Activated naive CD4-positive, alpha-beta T cell treated with anti-CD3 and anti-CD28 coated beads, Interleukin-2, amount 50 U/mL, for 24 hours (primary cell): Measurements from ENCODE around the gene ZMPSTE24.

ENCODE experiments used
- H3K27ac Mint-ChIP-seq: one replicate; pipeline ENCODE4 v1.8.0; 2021; ENCODE audit warnings: mild to moderate bottlenecking, mixed read lengths
- H3K27me3 Mint-ChIP-seq: one replicate; pipeline ENCODE4 v1.8.0; 2021; ENCODE audit warnings: mixed read lengths
- H3K36me3 Mint-ChIP-seq: one replicate; pipeline ENCODE4 v1.8.0; 2021; ENCODE audit warnings: mixed read lengths
- H3K4me1 Mint-ChIP-seq: one replicate; pipeline ENCODE4 v1.8.0; 2021; ENCODE audit warnings: mixed read lengths
- H3K4me3 Mint-ChIP-seq: one replicate; pipeline ENCODE4 v1.8.0; 2021; ENCODE audit warnings: mild to moderate bottlenecking, mixed read lengths
- H3K9me3 Mint-ChIP-seq: one replicate; pipeline ENCODE4 v1.8.0; 2021; ENCODE audit warnings: mixed read lengths

Gene ZMPSTE24

DNA sequence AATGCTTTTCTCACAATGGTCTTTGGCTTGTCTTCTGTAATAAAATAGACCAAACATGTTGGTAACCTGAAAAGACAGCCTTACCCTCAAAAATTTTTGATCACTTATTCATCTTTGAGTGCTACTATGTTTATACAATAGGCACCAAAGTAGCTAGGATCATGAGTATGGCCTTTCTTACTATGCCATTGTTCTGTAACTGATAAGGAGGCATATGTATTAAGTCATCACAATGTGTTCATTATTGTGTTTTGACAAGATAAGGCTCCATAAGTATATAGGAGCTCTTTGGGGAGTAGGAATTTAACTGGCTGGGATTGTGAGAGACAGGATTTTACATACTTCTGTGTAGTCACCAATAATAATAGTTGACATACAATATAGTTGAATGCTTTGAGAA lies 9.6 kb upstream of the ZMPSTE24 start:
- no peak overlapping the region for H3K27ac Mint-ChIP-seq
- no peaks in the 10 kb centered on the region for H3K9me3 Mint-ChIP-seq
- H3K36me3 Mint-ChIP-seq, result no peaks in the 10 kb centered on the region

DNA sequence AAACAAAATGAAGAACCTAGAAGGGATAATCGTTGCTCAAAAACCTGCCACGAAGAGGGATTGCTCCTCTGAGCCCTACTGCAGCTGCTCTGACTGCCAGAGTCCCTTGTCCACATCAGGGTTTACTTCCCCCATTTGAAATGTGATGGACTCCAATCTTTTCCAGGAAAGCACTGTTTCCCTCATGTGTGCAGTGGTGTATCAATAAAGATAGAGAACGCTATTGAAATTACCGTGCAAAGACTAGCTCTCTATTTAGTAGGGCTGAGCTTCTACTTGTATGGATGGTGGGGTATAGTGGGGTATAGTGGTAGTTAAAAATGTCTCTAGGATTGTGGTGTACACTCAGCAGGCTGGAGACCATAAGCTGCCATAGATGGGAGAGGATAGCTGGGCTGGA lies 6.6 kb upstream of the ZMPSTE24 start:
- no peak overlapping the region for H3K27ac Mint-ChIP-seq
- no peak overlapping the region for H3K4me3 Mint-ChIP-seq
- peaks cover 18% of the 10 kb centered on the region for H3K4me1 Mint-ChIP-seq
- H3K36me3 Mint-ChIP-seq, result no peaks in the 10 kb centered on the region
- no peaks in the 10 kb centered on the region for H3K27me3 Mint-ChIP-seq
- no peaks in the 10 kb centered on the region for H3K9me3 Mint-ChIP-seq

More for the DNA sequence above, 9.6 kb upstream of the ZMPSTE24 start:
- H3K4me3 Mint-ChIP-seq, result no peak overlapping the region
- H3K4me1 Mint-ChIP-seq, result no peaks in the 10 kb centered on the region
- no peaks in the 10 kb centered on the region for H3K27me3 Mint-ChIP-seq

DNA sequence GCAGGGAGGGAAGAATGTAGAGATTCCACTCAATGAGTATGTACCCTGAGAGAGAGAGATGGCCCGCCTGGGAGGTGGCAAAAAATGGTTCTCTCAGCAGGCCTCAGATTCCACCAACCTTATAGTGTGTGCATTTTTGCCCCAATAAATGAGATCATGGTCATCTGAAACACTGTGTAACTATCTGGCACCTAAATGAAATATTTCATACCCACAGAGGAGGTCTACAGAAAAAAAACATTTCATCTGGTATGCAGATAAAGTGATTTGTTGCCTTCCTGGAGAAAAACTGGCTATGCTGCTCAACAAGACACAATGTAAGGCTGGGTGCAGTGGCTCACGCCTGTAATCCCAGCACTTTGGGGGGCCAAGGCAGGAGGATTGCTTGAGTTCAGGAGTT lies 5.4 kb upstream of the ZMPSTE24 start:
- no peaks in the 10 kb centered on the region for H3K27me3 Mint-ChIP-seq
- no peak overlapping the region for H3K4me3 Mint-ChIP-seq
- peaks cover 24% of the 10 kb centered on the region for H3K4me1 Mint-ChIP-seq
- no peaks in the 10 kb centered on the region for H3K36me3 Mint-ChIP-seq
- no peak overlapping the region for H3K27ac Mint-ChIP-seq
- H3K9me3 Mint-ChIP-seq, result no peaks in the 10 kb centered on the region

DNA sequence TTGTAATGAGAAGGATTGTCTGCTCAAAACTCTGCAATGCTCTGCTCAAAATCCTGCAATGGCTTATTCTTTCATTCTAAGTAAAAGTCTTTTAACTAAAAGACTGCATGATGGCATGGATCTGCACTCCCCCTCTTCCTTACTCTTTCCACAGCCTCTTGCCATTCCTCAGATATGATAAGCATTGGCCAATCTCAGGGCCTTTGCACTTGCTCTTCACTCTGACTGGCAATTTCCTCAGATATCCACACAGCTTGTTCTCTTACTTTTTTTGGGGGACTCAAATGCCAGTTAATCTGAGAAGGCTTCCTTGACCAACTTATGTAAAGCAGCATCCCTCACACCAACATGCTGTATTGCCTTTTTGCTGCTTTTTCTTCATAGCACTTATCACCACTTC lies 2.8 kb upstream of the ZMPSTE24 start:
- no peaks in the 10 kb centered on the region for H3K27me3 Mint-ChIP-seq
- peaks cover 27% of the 10 kb centered on the region for H3K4me1 Mint-ChIP-seq
- peaks cover 2% of the 10 kb centered on the region for H3K36me3 Mint-ChIP-seq
- H3K4me3 Mint-ChIP-seq, result no peak overlapping the region
- no peaks in the 10 kb centered on the region for H3K9me3 Mint-ChIP-seq
- no peak overlapping the region for H3K27ac Mint-ChIP-seq

DNA sequence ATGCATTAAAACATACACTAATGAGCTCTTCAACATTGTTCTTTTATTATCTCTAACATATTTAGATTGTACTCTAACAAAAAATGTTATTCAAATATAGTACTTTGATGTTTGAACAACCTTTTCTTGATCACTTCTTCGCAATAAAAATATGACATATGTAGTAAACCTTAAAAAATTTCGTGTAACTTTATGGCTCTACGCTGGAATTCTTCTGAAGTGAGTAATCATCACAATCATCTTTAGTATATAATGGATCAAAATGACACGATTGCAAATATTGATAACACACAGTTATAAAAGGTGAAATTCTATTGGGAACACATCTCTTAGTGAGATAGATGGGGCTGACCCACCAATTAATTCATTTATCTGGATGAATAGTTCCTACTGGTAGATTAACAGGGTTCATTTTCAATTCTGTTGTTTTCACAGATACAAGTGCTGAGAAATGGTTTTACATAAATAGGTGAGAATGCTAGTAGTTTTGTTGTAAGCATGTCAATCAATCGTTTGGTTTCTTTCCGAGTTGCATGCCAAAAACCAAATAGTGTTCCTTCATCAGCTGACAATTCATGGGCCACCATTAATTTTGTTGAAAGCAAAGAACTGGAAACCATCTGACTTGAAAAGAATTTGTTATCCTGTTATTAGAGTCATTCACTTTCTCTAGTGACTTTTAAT lies 1.5 kb upstream of the ZMPSTE24 start:
- H3K27me3 Mint-ChIP-seq, result no peaks in the 10 kb centered on the region
- peaks cover 35% of the 10 kb centered on the region for H3K4me1 Mint-ChIP-seq
- H3K27ac Mint-ChIP-seq, result peak overlapping the region; percentile 100
- H3K4me3 Mint-ChIP-seq, result peak overlapping the region; percentile 99
- no peaks in the 10 kb centered on the region for H3K9me3 Mint-ChIP-seq
- peaks cover 12% of the 10 kb centered on the region for H3K36me3 Mint-ChIP-seq

DNA sequence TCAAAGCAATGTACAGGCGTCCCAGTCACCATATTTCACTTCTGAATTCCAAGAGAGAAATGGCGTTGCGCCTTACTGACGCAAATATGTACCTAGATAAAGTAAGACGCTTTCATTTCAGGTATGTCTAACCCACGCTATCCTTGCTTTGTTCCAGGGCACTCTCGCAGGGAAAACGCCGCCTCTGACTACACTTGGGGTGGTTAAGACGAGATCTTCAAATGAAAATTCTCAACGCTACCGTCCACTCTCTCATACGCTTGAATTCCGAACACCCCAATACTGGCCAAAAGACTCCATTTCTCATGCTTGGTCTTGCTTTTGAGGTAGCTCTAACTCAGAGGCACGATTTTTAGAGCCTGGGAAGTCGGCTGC lies 736 bp upstream of the ZMPSTE24 start:
- Mint-ChIP-seq H3K36me3 (peaks cover 14% of the 10 kb centered on the region), H3K4me1 (peaks cover 41% of the 10 kb centered on the region), H3K9me3 (no peaks in the 10 kb centered on the region), H3K4me3 (peak overlapping the region; percentile 99), H3K27me3 (no peaks in the 10 kb centered on the region), H3K27ac (peak overlapping the region; percentile 100)

DNA sequence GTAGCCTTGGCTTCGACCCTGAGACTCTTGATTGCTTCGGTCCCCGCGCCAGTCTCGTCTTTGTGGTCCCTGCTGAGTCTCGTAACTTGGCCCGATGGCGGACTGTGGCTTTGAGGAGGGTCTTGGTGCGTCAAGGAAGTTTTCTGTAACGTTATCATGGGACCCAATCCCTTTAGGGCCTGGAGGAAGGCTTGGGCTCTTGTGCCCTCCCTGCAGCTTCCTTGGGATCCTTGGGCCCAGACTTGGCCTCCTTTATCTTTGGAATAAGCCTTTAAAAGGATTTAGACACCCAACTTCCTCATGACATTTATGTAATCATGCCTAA lies 371 bp downstream of the ZMPSTE24 start:
- Mint-ChIP-seq H3K27ac (peak overlapping the region; percentile 100), H3K9me3 (no peaks in the 10 kb centered on the region), H3K4me3 (peak overlapping the region; percentile 99), H3K36me3 (peaks cover 20% of the 10 kb centered on the region), H3K4me1 (peaks cover 51% of the 10 kb centered on the region), H3K27me3 (no peaks in the 10 kb centered on the region)

DNA sequence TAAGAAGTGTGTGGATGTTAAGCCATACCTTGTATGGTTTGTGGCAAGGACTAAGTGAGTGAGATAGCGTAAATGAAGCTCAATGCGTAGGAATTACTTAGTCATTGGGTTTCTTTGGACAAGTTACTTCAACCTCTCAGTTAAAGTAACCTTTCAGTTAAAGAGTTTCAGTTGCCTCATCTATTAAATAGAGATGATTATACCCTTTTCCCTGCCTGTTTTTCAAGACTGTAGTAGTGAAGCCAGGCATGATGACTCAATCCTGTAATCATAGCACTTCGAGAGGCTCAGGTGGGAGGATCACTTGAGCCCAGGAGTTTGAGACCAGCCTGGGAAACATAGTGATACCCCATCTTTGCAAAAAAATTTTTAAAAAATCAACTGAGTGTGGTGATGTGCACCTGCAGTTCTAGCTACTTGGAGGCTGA lies 6.3 kb downstream of the ZMPSTE24 start:
- Mint-ChIP-seq H3K27ac (peak overlapping the region; percentile 81), H3K4me1 (peaks cover 44% of the 10 kb centered on the region), H3K36me3 (peaks cover 19% of the 10 kb centered on the region), H3K27me3 (no peaks in the 10 kb centered on the region), H3K4me3 (no peak overlapping the region), H3K9me3 (no peaks in the 10 kb centered on the region)

DNA sequence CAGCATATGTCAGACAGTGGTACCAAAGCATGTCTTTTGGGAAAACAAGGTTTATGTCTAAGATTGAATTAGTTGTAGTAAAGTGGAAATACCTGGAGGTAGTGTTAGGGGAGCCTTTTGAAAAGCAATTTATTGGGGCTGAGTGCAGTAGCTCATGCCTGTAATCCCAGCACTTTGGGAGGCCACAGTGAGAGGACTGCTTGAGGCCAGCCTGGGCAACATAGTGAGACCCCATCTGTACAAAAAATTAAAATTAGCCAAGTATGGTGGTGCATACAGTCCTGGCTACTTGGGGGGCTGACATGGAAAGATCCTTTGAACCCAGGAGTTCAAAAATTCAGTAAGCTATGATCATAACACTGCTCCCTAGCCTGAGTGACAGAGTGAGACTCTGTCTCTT lies 7.3 kb downstream of the ZMPSTE24 start:
- H3K27ac Mint-ChIP-seq, result no peak overlapping the region
- peaks cover 24% of the 10 kb centered on the region for H3K36me3 Mint-ChIP-seq
- H3K4me3 Mint-ChIP-seq, result no peak overlapping the region
- H3K4me1 Mint-ChIP-seq, result peaks cover 47% of the 10 kb centered on the region
- H3K9me3 Mint-ChIP-seq, result no peaks in the 10 kb centered on the region
- H3K27me3 Mint-ChIP-seq, result no peaks in the 10 kb centered on the region

DNA sequence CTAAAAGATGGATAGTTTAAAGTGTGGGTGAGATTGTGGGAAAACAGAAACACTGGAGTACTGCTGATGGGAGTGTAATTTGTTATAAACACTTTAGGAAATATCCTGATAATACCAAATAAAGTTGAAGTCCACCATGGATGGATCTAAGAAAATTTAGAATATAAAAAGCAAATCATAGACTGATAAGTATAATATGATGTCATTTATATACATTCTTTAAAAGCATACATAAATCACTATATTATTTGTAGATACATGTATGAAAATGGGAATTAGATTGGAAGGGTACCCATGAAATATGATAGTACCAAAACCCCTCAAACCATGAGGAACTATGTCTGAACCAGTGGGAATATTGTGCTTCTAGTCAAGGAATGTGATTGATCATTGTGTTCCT lies 7.9 kb downstream of the ZMPSTE24 start:
- Mint-ChIP-seq H3K9me3 (no peaks in the 10 kb centered on the region), H3K27ac (no peak overlapping the region), H3K4me1 (peaks cover 46% of the 10 kb centered on the region), H3K36me3 (peaks cover 24% of the 10 kb centered on the region), H3K27me3 (no peaks in the 10 kb centered on the region), H3K4me3 (no peak overlapping the region)

DNA sequence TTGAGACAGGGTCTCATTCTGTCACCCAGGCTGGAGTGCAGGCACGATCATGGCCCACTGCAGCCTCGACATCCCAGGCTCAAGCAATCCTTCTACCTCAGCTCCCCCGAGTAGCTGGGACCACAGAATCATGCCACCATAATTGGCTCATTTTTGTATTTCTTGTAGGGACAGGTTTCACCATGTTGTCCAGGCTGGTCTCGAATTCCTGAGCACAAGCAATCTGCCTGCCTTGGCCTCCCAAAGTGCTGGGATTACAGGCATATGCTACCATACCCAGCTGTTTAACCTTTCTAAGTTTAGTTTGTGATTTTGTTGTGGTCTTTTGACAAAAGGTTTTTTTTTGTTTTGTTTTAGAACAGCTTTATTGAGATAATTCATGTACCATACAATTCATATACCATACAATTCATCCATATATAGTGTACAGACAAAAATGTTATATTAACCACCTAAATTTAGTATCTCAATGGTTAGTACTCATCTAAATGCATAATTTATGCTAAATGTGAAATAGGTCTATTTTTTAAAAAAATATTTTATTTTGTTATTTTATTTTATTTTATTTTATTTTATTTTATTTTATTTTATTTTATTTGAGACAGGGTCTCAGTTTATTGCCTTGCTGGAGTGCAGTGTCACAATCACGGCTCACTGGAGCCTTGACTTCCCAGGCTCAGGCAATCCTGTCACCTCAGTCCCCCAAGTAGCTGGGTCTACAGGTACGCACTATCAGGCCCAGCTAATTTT lies 8.9 kb downstream of the ZMPSTE24 start:
- Mint-ChIP-seq H3K27me3 (no peaks in the 10 kb centered on the region), H3K36me3 (peaks cover 20% of the 10 kb centered on the region), H3K4me1 (peaks cover 42% of the 10 kb centered on the region), H3K27ac (no peak overlapping the region), H3K4me3 (no peak overlapping the region), H3K9me3 (no peaks in the 10 kb centered on the region)

DNA sequence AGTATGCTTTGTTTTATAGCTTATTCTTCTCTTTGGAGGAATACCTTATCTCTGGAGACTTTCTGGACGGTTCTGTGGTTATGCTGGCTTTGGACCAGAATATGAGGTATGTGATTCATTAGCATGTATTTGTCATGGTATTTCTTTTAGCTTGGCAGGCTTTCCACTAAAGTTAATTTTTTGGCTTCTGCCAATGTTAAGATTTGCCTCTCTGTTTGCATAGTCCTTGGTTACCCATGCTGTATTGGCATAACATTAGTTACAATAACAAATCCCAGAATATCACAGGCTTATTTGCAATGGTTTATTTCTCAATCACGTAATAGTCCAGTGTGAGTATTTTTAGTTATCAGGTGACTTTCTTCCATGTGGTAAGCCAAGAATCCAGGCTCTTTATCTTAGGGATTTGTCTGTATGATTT lies 9.7 kb downstream of the ZMPSTE24 start:
- Mint-ChIP-seq H3K4me1 (peaks cover 37% of the 10 kb centered on the region), H3K4me3 (no peak overlapping the region), H3K27ac (no peak overlapping the region), H3K27me3 (no peaks in the 10 kb centered on the region), H3K9me3 (no peaks in the 10 kb centered on the region), H3K36me3 (peaks cover 22% of the 10 kb centered on the region)

DNA sequence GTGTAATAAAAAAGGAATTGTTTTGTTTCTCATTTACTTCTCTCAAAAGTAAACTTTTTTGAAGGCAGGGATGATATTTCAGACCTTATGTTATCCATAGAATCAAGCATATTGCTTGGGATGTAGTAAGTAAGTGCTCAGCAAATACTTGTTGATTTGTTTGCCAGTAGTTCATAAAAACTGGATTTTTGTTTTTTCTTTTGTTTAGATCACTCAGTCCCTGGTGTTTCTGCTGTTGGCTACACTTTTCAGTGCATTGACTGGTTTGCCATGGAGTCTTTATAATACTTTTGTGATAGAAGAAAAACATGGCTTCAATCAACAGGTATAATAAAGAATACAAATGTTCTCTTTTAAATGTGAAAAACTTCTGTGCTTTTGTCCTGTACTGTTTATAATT lies 10.2 kb downstream of the ZMPSTE24 start:
- H3K27me3 Mint-ChIP-seq, result no peaks in the 10 kb centered on the region
- peaks cover 22% of the 10 kb centered on the region for H3K36me3 Mint-ChIP-seq
- H3K9me3 Mint-ChIP-seq, result no peaks in the 10 kb centered on the region
- H3K4me3 Mint-ChIP-seq, result no peak overlapping the region
- H3K4me1 Mint-ChIP-seq, result peaks cover 33% of the 10 kb centered on the region
- no peak overlapping the region for H3K27ac Mint-ChIP-seq

DNA sequence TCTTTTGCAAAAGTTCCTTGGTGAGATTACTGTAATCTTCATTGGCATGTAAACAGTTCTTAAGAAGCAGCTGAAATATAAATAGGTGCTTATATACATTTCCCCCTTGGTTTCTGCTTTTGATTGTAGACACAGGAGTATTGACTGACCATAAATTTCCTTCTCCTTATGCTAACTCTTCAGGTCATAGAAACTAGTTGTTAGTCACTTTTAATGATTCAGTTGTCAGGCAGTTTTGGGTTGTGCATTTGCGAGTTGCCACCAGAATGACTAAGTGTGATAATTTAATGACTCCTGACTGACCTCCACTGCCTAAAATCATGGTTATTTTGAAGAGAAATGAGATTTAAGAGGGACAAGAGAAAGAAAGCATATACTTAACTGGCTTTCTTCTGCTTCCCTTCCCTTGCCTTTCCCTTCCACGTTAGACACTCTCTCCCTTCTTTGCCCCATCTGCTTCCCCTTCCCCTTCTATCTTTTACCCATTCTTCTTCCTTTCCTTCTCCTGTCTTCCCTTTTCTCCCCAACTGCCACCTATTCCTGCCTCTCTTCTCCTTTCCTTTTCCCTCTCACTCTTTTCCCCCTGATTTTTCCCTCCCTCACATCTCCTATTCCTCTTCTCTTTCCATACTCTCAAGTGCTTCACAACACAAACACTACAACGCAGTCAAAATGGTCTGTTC lies 12.3 kb downstream of the ZMPSTE24 start:
- Mint-ChIP-seq H3K4me3 (peak overlapping the region; percentile 19), H3K4me1 (peaks cover 20% of the 10 kb centered on the region), H3K27me3 (no peaks in the 10 kb centered on the region), H3K36me3 (peaks cover 26% of the 10 kb centered on the region), H3K9me3 (no peaks in the 10 kb centered on the region), H3K27ac (peak overlapping the region; percentile 81)

DNA sequence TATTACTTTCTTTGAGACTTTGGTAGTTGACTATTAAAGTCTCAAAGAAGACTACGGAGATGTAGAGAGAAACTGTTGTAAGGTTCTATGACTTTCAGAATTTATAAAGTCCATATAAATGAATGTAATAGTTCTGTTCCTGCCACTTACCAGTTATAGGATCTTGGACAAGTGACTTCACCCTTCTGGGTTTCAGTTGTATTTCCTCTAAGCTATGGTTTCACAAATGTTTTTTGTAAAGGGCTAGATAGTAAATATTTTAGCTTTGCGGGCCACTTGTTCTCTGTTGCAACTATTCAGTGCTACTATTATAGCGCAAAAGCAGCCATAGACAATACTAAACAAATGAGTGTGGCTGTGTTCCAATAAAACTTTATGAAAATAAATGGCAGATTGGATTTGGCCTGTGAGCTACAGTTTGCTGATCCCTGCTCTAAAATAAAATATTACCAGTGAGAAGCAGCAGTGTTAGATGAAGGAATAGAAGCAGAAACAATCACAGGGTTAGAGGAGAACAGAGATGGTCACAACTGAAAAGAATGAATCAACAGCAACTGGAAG lies 14.7 kb downstream of the ZMPSTE24 start:
- no peaks in the 10 kb centered on the region for H3K9me3 Mint-ChIP-seq
- H3K27ac Mint-ChIP-seq, result no peak overlapping the region
- H3K4me3 Mint-ChIP-seq, result no peak overlapping the region
- no peaks in the 10 kb centered on the region for H3K27me3 Mint-ChIP-seq
- H3K36me3 Mint-ChIP-seq, result peaks cover 31% of the 10 kb centered on the region
- peaks cover 24% of the 10 kb centered on the region for H3K4me1 Mint-ChIP-seq
